ENCODE results near the gene TSPAN14. TPM values are rescaled to one million over a fixed set of nuclear protein-coding genes. Genes with fewer than 3 reads are reported as not detected.

The TSPAN14 gene
- total RNA-seq, 4 donors from 2014 or later, result 18.9 to 72.9 (median 55.8) TPM

- DNase-seq, result no peak
- 87 to 89% methylated on average over 1 to 2 of the region's 2 CpGs for WGBS, 2 donors (ENCODE audit: low coverage in 1 of 2)
- H3K4me3 ChIP-seq, result no peak overlapping the region
- peaks cover 0 to 20% (median 5%) of the 10 kb centered on the region in 4 donors for H3K36me3 ChIP-seq
- no peak overlapping the region for H3K27ac ChIP-seq
- no peaks in the 10 kb centered on the region for H3K9me3 ChIP-seq
- H3K27me3 ChIP-seq, result no peaks in the 10 kb centered on the region
- intact Hi-C loops (cut with DNase I; ENCODE audit: low total_unique reads) (no loop called here), in situ Hi-C loops (cut with MboI; ENCODE audit: low pct_ligation_motif_present in 1 of 4, low pct_unique_long_range_greater_than_20kb in 1 of 4, low sequenced_read_pairs in 3 of 4) (no loop called here)
- no peak for TF ChIP-seq POLR2AphosphoS5 (IDR thresholded peaks at IDR 0.05)
- TF ChIP-seq EP300 (IDR thresholded peaks at IDR 0.05; ENCODE audit: low read depth), result no peak
- no peak for TF ChIP-seq POLR2A (IDR thresholded peaks at IDR 0.05)
- no peak for TF ChIP-seq CTCF (IDR thresholded peaks at IDR 0.05)
- peaks cover 0 to 4% (median 2%) of the 10 kb centered on the region in 4 donors for H3K4me1 ChIP-seq
These were observed 28.2 kb upstream of the TSPAN14 start for GRCh38 chr10:80425901-80426300.

- H3K36me3 ChIP-seq, result peaks cover 0 to 24% (median 5%) of the 10 kb centered on the region in 4 donors
- peaks cover 0 to 3% (median 0%) of the 10 kb centered on the region in 4 donors for H3K4me1 ChIP-seq
- intact Hi-C loops (cut with DNase I; ENCODE audit: low total_unique reads) (no loop called here), in situ Hi-C loops (cut with MboI; ENCODE audit: low pct_ligation_motif_present in 1 of 4, low pct_unique_long_range_greater_than_20kb in 1 of 4, low sequenced_read_pairs in 3 of 4) (no loop called here)
- TF ChIP-seq EP300 (IDR thresholded peaks at IDR 0.05; ENCODE audit: low read depth) (no peak), POLR2A (IDR thresholded peaks at IDR 0.05) (no peak), POLR2AphosphoS5 (IDR thresholded peaks at IDR 0.05) (no peak), CTCF (IDR thresholded peaks at IDR 0.05) (no peak)
- no peaks in the 10 kb centered on the region for H3K27me3 ChIP-seq
- H3K4me3 ChIP-seq, result no peak overlapping the region
- no peak for DNase-seq
- WGBS, 2 donors (ENCODE audit: low coverage in 1 of 2), result 96 to 100% methylated on average over 1 to 2 of the region's 2 CpGs
- no peak overlapping the region for H3K27ac ChIP-seq
- no peaks in the 10 kb centered on the region for H3K9me3 ChIP-seq
These were observed 26.6 kb upstream of the TSPAN14 start for GRCh38 chr10:80427541-80427940.

- peaks cover 0 to 23% (median 5%) of the 10 kb centered on the region in 4 donors for H3K36me3 ChIP-seq
These were observed 24.6 kb upstream of the TSPAN14 start for GRCh38 chr10:80429521-80429973.

GRCh38 chr10:80433134-80433533, 21.0 kb upstream of the TSPAN14 start:
- intact Hi-C loops (cut with DNase I; ENCODE audit: low total_unique reads) (no loop called here), in situ Hi-C loops (cut with MboI; ENCODE audit: low pct_ligation_motif_present in 1 of 4, low pct_unique_long_range_greater_than_20kb in 1 of 4, low sequenced_read_pairs in 3 of 4) (loop anchor here in 1 of 4 donors (10.0 kb wide), 1 partner anchor 72 kb away; no protein-coding TSS in a partner anchor)
- no peak for DNase-seq
- 83 to 84% methylated on average over 3 of the region's 3 CpGs for WGBS, 2 donors (ENCODE audit: low coverage in 1 of 2)
- peaks cover 0 to 7% (median 0%) of the 10 kb centered on the region in 4 donors for H3K36me3 ChIP-seq
- TF ChIP-seq POLR2A (IDR thresholded peaks at IDR 0.05) (no peak), POLR2AphosphoS5 (IDR thresholded peaks at IDR 0.05) (no peak), EP300 (IDR thresholded peaks at IDR 0.05; ENCODE audit: low read depth) (no peak), CTCF (IDR thresholded peaks at IDR 0.05) (no peak)
- no peak overlapping the region for H3K27ac ChIP-seq
- peaks cover 0 to 3% (median 0%) of the 10 kb centered on the region in 4 donors for H3K4me1 ChIP-seq
- no peaks in the 10 kb centered on the region for H3K9me3 ChIP-seq
- H3K27me3 ChIP-seq, result no peaks in the 10 kb centered on the region
- H3K4me3 ChIP-seq, result no peak overlapping the region

More at GRCh38 chr10:80429521-80429973, 24.6 kb upstream of the TSPAN14 start:
- DNase-seq, result peak; percentile 66
- no peaks in the 10 kb centered on the region for H3K27me3 ChIP-seq
- no peak overlapping the region for H3K4me3 ChIP-seq
- WGBS, 2 donors (ENCODE audit: low coverage in 1 of 2), result 59 to 60% methylated on average over 1 to 9 of the region's 9 CpGs
- H3K9me3 ChIP-seq, result no peaks in the 10 kb centered on the region
- TF ChIP-seq CTCF (IDR thresholded peaks at IDR 0.05) (peak in 2 of 5 experiments; percentile 28 to 43), POLR2AphosphoS5 (IDR thresholded peaks at IDR 0.05) (peak in 2 of 3 donors; percentile 20 to 21), POLR2A (IDR thresholded peaks at IDR 0.05) (no peak), EP300 (IDR thresholded peaks at IDR 0.05; ENCODE audit: low read depth) (no peak)
- intact Hi-C loops (cut with DNase I; ENCODE audit: low total_unique reads), result no loop called here
- in situ Hi-C loops (cut with MboI; ENCODE audit: low pct_ligation_motif_present in 1 of 4, low pct_unique_long_range_greater_than_20kb in 1 of 4, low sequenced_read_pairs in 3 of 4), result no loop called here
- peaks cover 0 to 3% (median 0%) of the 10 kb centered on the region in 4 donors for H3K4me1 ChIP-seq
- H3K27ac ChIP-seq, result peak overlapping the region; percentile 15 to 72 (median 57)
